Astrocyte of the spinal cord (primary cell): ENCODE results near the gene PAX8.

ENCODE experiments used
- DNase-seq: peaks from one replicate; pipeline ENCODE4 v3.0.0; 2011; ENCODE audit warnings: low read depth, low spot score
- H3K4me3 ChIP-seq: 2 replicates; pipeline ENCODE4 v1.5.1; 2011; ENCODE audit warnings: low read depth, mild to moderate bottlenecking, low read length, moderate library complexity
- in situ Hi-C: cut with HindIII; loops from 2 replicates; pipeline ENCODE4 v1.10.0; 2017; ENCODE audit warnings: low sequenced_read_pairs
- TF ChIP-seq, protein P1 (sequence below): IDR thresholded peaks from 2 replicates; pipeline ENCODE4 v1.5.1; 2012; ENCODE audit warnings: low read depth, mild to moderate bottlenecking, low read length, inconsistent platforms

The PAX8 gene

DNA sequence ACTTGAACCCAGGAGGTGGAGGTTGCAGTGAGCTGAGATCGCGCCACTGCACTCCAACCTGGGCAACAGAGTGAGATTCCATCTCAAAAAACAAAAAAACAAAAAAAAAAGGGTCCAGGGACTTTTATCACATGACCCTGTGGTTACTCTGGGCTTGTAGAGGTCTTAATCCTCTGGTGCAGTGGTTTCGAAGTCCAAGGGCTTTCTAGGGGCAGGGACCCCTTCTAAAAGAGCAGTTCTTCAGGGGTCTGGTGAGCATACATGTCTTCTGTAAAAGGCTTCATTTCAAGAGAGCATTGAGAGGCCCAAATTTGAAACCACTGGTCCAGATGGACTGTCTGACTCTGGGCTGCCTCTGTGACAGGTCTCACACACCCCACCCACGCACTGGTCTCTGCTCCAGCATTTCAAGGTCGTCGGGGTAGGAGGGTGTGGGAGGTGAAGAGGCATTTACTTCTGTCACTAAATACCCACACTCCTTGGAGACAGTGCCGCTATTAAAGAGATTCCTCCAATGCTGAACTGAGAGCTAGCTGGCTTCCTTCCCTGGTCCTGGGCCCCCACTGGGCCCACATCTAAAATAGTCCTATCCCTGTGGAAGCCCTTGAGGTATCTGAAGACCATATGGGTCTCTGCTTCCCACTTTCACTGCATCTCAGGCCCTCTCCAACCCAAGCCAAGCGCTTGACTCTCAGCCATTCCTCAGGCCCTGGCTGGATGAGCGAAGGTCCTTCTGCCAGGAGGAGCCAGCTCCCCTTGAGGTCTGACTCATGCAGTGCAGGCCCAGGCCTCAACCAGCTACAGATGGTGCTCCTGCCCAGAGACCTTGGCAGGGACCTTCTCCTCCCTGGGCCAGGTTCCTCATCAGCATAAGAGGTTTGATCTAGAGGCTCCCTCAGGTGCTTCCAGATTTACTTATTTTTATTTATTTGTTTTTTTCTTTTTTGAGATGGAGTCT lies 44.8 kb downstream of the PAX8 start:
- TF ChIP-seq, protein P1, sequence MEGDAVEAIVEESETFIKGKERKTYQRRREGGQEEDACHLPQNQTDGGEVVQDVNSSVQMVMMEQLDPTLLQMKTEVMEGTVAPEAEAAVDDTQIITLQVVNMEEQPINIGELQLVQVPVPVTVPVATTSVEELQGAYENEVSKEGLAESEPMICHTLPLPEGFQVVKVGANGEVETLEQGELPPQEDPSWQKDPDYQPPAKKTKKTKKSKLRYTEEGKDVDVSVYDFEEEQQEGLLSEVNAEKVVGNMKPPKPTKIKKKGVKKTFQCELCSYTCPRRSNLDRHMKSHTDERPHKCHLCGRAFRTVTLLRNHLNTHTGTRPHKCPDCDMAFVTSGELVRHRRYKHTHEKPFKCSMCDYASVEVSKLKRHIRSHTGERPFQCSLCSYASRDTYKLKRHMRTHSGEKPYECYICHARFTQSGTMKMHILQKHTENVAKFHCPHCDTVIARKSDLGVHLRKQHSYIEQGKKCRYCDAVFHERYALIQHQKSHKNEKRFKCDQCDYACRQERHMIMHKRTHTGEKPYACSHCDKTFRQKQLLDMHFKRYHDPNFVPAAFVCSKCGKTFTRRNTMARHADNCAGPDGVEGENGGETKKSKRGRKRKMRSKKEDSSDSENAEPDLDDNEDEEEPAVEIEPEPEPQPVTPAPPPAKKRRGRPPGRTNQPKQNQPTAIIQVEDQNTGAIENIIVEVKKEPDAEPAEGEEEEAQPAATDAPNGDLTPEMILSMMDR, result peak; percentile 35
- H3K4me3 ChIP-seq, result no peak overlapping the region
- DNase-seq, result no peak
- in situ Hi-C loops, result no loop called here

DNA sequence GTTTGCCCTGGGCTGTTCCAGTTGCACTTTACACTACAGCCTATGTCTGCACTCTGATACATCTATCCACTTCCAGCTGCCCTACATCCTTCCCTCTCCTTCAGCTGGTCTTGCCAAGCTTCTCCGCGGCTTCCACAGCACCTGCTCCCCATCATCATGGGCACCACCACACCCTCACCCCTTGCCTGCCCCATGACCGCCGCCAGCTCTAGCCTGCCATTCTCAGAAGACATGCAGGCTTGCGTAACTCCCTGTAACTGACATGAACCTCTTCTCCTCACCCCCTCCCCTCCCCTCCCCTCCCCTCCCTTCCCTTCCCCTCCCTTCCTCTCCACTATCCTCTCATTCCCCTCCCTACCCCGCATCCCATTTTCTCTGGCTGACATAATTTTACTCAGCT lies 46.0 kb downstream of the PAX8 start:
- TF ChIP-seq, protein P1, result no peak
- in situ Hi-C loops, result no loop called here
- no peak for DNase-seq
- H3K4me3 ChIP-seq, result no peak overlapping the region

DNA sequence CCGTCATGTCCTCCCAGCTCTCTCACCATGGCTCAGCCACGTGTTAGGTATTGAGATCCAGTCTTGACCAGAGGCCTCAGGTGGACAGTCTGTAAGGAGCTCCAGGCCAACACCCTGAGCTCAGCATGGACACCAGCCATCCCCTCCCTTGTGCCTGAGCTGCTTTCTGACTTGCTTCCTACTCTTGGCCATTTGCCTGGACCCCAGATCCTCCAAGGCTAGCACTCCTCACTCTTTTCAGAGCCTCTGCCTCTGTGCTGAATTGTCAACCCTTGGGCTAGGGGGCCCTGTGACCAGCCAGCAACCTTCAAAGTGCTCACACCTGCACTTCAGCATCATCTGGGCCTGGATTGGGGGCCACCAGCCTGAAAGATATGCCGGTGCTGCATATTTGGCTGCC lies 46.6 kb downstream of the PAX8 start:
- no peak for DNase-seq
- in situ Hi-C loops, result no loop called here
- TF ChIP-seq, protein P1, result no peak
- H3K4me3 ChIP-seq, result no peak overlapping the region

DNA sequence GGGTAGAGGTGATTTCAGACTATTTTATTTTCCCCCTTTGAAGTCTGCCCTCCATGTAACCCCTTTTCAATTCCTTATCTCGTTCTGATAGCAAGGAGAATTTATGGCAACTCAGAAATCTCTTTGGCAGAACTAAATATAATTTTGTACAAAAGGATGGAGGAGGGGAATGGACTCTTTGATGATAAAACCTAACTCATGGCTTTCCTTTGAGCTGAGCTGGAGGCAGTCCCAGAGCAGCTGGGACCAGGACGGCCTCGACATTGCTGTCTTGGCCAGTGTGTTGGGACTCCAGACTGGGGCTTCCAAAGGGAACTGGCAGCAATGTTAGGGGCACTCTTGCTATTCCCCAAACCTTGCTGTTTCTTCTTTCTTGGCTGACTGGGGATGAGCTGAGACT lies 47.7 kb downstream of the PAX8 start:
- in situ Hi-C loops, result no loop called here
- H3K4me3 ChIP-seq, result no peak overlapping the region
- TF ChIP-seq, protein P1, result no peak
- DNase-seq, result no peak

DNA sequence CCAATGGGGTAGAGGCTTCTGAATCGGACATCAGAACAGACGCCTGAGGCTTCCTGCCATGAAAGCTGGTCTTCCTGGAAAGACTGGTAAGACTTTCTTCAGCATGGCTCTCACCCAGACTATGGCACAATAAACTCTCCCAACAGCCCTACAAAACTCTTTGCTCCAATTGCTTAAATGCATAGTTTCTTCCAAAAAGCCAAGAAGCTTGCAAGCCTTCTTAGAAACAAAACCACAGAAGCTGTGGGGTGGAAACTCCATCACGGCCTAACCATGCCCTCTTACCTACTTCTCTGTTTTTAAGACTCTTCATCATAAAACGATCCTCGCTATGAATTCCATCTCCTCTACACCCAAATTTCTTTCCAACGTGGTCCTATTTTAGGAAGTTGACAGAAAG lies 48.2 kb downstream of the PAX8 start:
- H3K4me3 ChIP-seq, result no peak overlapping the region
- no peak for DNase-seq
- in situ Hi-C loops, result no loop called here
- TF ChIP-seq, protein P1, result no peak

DNA sequence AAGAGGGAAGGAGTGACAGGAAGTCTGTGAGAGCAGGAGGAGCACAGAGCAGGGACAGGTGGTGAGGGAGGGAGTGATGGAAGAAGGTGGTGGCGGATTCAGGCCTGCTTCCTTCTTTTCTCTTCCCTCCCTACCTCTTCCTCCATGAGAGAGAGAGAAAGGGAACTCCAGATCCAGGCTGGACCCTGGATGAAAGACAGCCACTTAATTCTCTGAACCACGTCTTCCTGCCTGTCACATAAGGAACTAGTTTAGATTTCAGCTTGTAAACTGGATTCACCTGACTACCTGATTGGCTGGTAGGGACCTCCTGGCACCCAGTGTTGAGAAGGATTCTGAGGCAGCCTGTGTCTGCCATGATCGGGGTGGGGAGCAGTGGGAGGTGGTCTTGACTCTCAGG lies 48.9 kb downstream of the PAX8 start:
- TF ChIP-seq, protein P1, result no peak
- DNase-seq, result no peak
- in situ Hi-C loops, result no loop called here
- no peak overlapping the region for H3K4me3 ChIP-seq
